HG03439 (cell line): ENCODE data around the gene SMO.
"Not testable (repeated sequence)": the region's sequence is repeated elsewhere in the genome, so short reads cannot be mapped to it uniquely, and the experiment has no call there.

ENCODE experiments used
- ATAC-seq: cut with Tn5 transposase; IDR thresholded peaks from one replicate; pipeline ENCODE4 v1.9.1; 2021; ENCODE audit warnings: mild to moderate bottlenecking, moderate library complexity; ENCODE audit not compliant: unreplicated experiment

Gene SMO

DNA sequence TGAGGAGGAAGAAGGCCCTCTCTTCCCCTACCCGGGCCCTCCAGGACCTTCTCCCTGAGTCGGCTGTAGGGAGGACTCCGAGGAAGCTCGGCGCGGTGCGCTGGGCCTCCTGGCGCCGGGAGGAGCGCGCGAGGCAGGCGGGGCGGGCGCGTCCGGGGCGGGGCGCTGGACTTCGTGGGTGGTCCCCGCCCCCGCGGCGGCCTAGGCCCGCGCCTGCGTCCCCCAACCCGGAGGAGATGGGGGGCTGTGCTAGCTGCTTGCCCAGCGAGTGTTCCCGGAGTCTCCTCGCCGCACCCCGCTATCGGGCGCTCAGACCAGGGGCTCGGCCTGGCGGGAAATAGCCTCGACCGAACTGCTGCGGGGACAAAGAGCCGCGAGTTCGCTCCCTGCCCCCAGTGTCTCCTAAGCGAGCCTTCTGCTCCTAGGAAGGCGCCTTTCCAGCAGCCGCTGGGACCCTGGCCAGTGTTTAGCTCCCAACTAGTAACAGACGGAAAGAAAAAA, 19.2 kb upstream of the SMO start:
- ATAC-seq: no peak

DNA sequence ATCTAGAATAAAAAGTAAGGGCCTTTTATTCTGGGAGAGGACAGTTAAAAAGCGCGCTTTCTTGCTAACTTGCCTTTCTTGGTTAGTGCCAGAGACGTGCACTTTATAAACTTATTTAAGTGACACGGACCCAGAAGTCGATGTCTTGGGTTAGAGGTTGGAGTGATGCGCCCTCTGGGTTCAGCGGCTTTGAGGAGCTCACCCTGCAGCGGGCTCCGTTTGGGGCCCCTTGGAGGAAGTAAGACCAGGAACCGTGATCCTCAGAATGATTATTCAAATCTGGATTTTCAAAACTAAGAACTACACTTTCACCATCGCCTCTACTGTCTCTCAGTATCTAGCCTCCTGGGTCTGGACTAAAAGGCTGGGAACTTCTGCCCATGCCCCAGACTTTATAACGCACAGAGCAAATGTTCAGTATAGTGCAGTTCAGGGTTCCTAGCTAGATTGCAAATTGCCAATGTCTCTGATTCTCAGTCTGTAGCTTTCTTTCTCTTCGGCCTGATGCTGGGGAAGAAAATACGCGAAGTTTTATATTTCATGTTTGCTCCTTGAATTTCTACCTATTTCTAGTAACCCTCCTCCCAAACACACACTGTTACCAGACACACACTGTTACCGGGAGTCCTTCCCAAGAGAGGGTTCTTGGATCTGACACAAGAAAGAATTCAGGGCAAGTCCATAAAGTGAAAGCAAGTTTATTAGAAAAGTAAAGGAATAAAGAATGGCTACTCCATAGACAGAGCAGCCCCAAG, 18.6 kb upstream of the SMO start:
- no peak for ATAC-seq

DNA sequence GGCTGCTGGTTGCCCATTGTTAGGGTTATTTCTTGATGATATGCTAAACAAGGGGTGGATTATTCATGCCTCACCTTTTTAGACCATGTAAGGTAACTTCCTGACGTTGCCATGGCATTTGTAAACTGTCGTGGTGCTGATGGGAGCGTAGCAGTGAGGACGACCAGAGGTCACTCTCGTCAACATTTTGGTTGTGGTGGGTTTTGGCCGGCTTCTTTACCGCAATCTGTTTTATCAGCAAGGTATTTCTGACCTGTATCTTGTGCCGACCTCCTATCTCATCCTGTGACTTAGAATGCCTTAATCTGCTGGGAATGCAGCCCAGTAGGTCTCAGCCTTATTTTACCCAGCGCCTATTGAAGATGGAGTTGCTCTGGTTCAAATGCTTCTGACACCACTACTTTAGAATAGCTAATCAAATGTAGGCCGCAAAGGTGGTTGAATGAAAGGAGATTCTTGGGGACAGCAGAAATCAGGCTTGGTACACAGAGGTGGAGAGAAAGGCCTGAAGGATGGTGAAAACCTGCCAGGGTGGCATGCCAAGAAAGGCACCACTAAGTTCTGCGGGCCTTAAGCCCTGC, 17.9 kb upstream of the SMO start:
- ATAC-seq: no peak

DNA sequence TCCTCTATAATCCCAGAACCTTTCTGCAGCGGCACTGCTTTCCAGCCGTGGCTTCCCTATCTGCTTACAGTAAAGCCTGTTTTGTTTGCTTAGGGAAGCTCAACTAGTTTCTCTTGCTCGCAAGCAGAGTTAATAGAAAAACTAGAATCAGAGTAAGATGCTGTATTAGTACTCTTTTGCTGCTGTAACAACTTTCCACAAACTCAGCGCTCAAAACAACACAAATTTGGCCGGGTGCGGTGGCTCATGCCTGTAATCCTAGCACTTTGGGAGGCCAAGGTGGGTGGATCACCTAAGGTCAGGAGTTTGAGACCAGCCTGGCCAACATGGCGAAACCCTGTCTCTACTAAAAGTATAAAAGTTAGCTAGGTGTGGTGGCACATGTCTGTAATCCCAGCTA, 14.6 kb upstream of the SMO start:
- not testable (repeated sequence) for ATAC-seq

DNA sequence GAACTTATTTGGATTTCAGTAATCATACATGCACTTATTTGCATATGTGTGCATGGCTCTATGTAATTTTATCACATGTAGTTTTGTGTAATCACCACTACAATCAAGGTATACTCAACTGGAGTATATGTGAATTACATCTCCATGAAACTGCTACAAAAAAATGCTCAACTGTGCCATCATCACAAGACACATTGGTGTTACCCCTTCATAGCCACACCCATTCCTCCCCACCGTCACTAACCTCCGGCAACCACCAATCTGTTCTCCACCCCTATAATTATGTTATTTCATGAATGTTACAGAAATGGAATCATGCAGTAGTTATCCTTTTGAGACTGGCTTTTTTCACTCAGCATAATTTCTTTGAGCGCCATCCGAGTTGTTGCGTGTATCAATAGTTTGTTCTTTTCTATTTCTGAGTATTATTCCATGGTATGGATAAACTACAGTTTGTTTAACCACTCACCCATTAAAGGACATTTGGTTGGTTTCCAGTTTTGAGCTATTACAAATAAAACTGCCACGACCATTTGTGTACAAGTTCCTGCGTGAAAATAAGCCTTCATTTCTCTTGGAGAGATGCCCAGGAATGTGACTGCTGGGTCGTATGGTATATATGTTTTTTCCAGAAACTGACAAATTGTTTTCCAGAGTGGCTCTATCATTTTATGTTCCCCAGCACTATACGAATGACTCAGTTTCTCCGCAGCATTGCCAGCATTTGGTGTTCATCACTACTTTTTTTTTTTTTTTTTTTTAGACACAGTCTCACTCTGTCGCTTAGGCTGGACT, 11.3 kb upstream of the SMO start:
- no peak for ATAC-seq

DNA sequence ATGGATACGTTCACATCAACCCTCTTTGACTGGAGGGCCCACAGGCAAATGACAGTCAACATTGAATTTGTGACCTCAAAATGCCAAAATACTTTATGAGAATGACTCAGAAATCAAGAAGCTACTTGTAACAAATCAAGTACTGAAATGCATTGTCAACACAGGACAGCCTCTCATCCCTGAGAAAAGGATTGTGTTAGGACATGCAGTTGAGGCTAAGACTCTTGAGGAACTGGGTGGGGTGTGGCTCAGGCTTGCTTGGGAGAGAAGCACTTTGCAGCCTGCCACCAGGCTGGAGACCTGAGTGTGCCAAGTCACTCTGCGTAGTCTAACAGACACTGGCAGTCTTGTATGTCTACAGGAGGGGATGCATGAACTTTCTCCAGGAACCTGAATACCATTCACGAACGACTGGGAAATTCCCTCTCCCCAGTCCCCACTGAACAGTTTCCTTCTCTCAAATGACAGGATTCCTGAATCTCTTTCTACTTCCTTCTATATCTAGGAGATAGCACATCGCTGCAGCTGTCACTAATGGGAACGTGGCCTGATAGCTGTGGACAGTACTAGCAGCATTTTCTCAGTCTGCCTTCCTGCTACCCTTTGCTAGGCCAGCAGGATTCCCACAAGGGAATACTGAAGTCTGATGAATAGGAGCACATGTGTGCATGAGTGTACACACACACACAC, 3.3 kb upstream of the SMO start:
- no peak for ATAC-seq

DNA sequence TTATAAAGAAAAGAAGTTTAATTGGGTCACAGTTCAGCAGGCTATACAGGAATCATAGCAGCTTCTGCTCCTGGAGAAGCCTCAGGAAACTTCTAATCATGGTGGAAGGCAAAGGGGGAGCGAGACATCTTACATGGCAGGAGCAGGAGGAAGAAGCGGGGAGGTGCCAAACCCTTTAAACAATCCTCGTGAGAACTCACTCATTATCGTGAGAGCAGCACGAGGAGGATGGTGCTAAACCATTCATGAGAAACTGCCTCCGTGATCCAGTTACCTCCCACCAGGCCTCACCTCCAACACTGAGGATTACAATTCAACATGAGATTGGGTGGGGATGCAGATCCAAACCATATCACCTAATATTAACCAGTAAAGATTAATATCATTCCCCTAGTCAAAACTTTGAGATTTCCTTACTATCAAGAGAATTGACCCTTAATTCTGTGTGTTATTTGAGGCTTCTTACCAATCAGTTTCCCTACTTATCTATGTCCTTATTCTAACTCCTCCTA, 1.6 kb upstream of the SMO start:
- no peak for ATAC-seq

DNA sequence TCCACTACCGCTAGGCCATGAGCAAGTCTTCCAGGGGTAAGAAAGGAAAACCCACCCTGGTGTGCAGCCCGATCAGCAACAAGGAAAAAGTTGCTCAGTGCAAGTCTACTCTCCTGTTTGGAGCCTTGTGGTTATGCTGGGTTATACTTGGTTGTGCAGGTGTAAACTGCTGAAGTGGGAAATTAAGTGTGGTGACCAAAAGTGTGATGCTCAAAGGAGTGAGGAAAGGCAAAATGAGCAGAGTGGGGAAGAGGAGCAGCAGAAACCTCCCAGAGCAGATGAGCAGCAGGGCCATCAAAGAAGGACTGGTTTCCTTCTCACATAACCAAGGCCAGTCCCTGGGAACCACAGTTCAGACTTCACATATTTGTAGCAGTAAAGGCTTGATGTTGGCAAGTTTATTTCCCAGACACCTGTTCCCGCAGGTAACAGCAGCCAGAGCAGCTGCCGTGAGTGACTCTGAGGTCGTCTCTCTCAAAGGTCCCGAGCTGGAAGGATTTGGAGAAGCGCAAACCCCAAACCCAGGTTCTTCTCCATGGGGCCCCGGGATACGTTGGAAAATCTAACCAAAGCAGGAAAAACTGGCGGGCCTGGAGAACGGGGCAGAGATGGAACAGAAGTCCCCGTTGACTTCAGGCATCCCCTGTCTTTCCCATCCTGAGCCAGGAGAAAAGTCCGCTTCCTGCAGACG, 607 bp upstream of the SMO start:
- ATAC-seq: no peak

DNA sequence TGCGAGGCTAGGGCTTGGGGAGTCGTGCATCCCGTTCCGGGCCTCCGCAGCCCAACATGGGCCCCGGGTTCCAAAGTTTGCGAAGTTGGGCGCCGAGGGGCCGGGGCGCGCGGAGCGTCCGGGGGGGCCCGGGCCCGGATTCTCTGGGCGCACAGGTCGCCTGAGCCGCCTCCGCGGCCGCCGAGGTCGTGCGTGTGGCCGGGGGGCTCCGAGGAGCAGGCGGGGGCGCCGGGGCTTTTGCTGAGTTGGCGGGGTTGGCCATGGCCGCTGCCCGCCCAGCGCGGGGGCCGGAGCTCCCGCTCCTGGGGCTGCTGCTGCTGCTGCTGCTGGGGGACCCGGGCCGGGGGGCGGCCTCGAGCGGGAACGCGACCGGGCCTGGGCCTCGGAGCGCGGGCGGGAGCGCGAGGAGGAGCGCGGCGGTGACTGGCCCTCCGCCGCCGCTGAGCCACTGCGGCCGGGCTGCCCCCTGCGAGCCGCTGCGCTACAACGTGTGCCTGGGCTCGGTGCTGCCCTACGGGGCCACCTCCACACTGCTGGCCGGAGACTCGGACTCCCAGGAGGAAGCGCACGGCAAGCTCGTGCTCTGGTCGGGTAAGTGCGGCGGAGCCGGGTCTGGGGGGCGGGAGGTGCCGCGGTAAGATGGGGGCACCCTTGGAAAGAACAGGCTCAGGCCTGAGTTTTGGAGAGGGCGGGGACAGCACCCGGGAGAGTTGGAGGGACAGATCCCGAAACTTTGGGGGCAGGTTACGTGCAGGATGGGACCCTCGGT, 643 bp downstream of the SMO start:
- ATAC-seq: no peak

DNA sequence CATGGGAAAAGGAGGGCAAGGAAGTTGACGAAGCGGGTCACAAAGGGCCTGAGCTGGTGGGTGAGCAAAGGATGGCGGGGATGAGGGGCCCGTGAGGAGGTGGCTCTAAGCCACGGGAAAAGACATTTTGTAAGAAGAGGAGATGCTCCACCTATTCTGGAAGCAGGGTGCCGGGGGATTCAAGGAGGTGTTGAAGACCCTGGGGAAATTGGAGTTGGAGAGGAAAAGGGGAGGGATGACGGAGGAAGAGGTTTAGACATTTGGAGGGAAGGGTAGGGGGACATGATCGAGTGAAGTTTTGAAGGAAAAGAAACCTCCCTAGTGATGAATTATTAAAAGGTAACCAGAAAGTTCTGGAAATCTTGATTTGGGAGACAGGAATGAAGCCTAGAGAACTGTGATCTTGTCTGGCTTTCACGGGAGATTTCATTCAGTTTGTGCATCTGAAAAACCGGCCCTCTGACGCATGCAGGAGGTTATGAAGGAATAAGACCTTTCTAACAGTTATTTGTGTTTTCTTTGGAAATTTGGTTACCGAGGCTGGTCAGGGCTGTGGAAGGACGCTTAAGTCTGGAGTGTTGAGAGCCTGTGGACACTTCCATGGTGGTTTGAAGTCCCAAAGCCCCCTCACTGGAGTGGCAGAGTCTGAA, 1.4 kb downstream of the SMO start:
- no peak for ATAC-seq

DNA sequence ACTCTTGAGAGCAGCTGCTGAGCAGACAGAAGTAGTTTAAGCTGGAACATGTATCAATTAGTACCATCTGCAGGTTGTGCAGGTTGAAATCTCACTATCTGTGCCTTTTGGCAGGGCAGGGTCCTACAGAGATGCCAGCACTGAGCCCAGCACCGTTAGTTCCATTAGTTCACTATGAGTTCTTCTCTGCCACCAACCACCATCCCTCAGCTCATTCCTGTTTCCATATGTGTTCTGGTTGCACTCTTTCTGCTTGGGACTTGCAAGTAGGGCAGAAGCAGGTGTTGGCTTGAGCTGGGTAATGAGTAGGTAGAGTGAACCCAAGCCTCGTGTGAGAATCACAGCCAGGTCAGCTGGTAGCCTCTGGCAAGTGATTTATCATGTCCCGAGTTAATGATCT, 2.8 kb downstream of the SMO start:
- no peak for ATAC-seq

DNA sequence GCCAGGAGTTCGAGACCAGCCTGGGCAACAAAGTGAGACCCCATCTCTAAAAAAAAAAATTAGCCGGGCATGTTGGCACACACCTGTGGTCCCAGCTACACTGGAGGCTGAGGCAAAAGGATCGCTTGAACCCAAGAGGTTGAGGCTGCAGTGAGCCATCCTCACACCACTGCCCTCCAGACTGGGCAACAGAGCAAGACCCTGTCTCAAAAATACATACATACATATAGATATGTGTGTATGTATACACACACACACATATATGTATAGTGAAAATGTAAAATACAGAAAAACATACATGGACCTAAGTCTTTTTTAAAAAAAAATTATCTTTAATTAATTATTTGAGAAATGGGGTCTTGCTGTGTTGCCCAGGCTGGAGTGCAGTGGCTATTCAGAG, 5.5 kb downstream of the SMO start:
- no peak for ATAC-seq

DNA sequence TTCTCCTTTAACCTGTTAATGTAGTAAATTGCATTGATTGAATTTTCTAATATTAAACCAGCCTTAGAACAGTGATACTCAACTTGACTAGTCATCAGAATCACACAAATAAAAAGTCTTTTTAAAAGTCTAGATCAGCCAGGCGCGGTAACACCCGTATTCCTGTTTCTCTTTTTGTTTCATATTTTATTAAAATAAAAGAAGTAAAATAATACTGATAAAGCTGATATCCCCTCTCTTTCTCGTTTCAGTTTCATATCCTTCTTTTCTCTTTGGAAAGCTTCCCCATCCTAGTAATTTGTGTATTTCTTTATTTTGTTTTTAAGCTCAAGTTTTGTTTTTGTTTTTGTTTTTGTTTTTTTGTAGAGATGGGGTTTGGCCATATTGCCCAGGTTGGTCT, 9.3 kb downstream of the SMO start:
- ATAC-seq: no peak

DNA sequence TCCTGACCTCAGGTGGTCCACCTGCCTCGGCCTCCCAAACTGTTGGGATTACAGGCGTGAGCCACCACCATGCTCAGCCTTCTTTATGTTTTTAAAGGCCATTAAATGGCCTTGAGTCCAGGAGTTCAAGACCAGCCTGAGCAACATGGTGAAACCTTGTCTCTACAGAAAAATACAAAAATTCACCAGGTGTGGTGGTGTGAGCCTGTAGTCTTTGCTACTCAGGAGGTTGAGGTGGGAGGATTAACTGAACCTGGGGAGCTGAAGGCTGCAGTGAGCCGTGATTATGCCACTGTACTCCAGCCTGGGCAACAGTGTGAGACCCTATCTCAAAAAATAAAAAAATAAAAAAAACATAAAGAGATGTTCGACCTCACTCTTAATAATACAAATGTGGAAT, 11.0 kb downstream of the SMO start:
- ATAC-seq: no peak

DNA sequence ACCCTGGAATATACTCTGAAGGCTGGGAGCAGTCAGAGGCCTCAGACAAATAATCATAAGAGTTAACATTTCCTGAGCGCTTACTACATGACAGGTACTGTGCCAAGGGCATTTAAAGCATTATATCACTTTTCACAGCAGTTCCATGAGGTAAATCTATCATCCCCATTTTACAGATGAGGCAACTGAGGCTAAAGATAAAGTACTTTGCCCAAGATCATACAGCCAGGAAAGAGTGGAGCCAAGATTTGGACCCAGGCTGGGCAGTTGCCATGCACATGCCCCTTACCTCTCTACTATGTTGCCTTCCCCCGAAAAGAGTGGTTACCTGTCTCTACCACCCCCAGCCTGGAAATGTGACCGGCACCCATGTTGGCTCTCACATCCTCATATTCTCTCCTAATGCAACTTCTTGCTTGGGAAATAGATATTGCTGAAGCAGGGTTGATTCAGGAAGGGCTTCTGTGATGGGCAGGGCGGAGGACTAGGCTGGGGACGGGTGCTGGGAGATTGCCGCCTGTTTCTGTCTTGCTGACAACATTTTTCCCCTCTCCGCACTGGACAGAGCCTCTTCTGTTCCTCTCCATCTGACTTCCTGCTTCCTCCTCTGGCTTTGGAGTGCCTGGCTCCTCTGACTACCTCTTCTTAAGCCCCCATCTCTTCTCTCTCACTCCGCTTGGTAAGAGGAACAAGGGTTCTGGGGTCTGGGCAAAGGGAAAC, 13.8 kb downstream of the SMO start:
- no peak for ATAC-seq

DNA sequence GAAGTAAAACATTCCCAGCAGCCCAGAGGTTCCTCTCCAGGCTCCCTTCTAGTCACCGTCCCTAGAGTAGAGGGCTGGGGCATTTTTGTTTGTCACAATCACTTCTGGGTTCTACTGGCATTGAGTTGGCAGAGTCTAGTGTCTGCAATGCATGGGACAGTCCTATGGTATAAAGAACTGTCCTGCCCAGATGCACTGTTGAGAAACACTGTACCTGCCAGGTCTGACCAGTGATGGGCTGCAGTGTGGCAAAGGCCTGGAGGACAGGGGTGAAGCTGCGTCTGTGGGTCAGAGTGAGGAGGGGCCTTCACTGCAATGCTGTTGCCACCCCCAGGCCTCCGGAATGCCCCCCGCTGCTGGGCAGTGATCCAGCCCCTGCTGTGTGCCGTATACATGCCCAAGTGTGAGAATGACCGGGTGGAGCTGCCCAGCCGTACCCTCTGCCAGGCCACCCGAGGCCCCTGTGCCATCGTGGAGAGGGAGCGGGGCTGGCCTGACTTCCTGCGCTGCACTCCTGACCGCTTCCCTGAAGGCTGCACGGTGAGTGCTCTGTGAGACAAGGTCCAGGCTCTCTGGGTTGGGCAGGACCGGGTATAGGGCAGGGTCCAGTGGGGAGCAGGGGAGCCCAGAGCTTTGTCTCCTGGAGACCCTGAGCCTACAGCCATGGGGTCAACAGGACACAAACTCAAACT, 14.8 kb downstream of the SMO start:
- no peak for ATAC-seq

DNA sequence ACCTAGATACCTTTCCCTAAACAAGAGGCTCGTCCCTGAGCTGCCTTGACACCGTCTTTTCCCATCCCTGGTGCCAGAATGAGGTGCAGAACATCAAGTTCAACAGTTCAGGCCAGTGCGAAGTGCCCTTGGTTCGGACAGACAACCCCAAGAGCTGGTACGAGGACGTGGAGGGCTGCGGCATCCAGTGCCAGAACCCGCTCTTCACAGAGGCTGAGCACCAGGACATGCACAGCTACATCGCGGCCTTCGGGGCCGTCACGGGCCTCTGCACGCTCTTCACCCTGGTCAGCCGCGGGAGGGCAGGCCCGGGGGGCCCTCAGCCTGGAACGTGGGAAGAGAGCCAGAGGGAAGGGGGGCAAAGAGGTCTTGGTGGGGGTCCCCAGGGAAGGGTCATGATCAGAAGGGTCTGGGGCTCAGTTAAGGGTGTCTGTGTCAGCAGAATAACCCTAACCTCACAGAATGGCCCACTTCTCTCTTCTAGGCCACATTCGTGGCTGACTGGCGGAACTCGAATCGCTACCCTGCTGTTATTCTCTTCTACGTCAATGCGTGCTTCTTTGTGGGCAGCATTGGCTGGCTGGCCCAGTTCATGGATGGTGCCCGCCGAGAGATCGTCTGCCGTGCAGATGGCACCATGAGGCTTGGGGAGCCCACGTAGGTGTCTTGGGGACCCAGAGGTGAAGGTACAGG, 16.8 kb downstream of the SMO start:
- no peak for ATAC-seq
